HG03175 (cell line): ENCODE results near the gene DLGAP5.

Experiments used
- ATAC-seq: cut with Tn5 transposase; IDR thresholded peaks from one replicate; pipeline ENCODE4 v1.9.1; 2021; ENCODE audit warnings: mild to moderate bottlenecking, moderate library complexity; ENCODE audit not compliant: unreplicated experiment

DLGAP5 gene

GRCh38 chr14:55190906-55191202 is 531 bp downstream of the DLGAP5 start:
- no peak for ATAC-seq

- no peak for ATAC-seq
These were observed 2.6 kb downstream of the DLGAP5 start for GRCh38 chr14:55188686-55189295.

DNA sequence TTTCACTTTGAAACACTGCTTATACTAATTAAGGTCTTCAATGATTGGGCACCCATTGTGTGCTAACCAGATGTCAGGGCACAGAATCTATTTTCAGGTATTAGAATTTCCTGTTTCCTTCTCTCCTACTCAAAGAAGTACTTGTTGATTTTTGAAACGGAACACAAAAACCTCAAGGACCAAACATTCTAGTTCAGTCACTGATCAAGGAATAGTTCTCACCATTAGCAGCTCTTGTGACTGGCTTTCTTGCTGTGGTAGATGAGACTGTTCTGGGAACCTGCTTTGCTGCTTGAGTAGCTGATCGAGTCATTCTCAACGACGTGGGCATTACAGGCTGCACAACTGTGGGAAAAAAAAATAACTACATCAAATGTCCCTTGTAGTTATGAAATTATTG is 11.0 kb downstream of the DLGAP5 start:
- no peak for ATAC-seq

DNA sequence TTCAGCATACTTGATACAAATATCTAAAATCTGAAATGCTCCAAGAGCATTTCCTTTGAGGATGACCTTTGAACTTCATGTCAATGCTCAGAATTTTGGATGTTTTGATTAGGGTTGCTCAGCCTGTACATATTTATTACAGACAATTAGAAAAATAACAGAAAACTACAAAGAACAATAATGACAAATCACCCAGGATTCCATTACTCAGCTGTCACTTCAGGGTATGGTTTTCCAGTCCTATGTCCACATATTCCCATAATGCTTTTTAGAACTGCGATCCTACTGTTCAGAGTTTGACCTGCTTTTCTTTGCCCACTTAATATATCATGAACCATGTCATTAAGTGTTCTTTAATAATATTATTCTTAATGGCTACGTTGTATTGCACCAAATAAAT is 11.4 kb downstream of the DLGAP5 start:
- ATAC-seq, result no peak

DNA sequence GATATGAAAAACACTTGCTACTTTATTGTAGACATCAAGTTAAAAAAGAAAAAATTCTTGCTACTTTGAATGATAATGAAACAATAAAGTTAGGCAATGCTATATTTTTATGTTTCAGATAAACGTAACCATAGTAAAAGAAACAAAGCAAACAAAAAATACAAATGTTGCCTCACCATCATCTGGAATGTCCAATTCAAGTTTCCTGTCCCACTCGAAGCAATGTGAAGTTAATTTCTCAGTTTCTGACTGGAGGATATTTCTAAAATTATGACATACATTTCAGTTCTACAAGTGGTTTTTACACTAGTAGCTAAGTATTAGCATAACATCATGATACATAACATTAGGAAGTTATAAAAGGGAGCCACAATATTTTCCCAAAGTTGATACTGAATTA is 20.9 kb downstream of the DLGAP5 start:
- no peak for ATAC-seq

- ATAC-seq, result no peak
These were observed 30.4 kb downstream of the DLGAP5 start for GRCh38 chr14:55160989-55161388.

- no peak for ATAC-seq
These were observed 33.0 kb downstream of the DLGAP5 start for GRCh38 chr14:55158412-55158811.

GRCh38 chr14:55157080-55157479 is 34.3 kb downstream of the DLGAP5 start:
- ATAC-seq, result no peak

DNA sequence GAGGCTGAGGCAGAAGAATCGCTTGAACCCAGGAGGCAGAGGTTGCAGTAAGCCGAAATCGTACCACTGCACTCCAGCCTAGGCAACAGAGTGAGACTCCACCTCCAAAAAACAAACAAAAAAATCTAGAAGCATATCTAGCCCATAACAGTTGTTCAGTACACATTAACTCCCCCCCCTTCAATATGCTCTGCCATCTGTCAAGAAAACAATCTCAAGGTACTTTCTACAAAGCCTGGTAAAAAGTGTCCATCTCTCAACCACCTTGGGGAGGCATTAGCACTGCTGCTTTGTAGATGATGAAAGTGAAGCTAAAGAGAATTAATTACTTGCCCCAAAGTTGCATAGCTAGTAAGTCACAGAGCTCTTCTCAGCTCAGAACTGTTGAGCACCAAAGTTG is 37.4 kb downstream of the DLGAP5 start:
- ATAC-seq, result no peak

- ATAC-seq, result no peak
These were observed 39.2 kb downstream of the DLGAP5 start for GRCh38 chr14:55152052-55152753.

- no peak for ATAC-seq
These were observed 39.8 kb downstream of the DLGAP5 start for GRCh38 chr14:55151601-55152000.

DNA sequence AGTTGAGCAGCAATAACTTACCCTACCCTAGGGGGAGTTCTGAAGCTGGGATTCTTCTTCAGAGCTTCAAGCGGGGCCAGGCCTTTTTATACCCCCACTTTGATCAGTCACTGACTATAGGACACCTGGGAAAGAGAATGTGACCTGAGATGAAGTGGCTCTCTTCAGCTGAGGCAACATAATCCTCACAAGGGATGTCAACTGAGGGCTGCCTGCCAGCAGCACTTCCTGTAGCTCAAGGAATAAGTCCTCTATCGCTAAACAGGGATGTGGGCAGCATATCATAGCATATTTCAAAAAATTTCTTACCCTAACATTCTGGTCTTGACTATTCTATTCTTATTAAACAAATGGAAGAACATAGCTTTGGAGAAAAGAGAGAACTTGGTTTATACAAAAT is 45.0 kb downstream of the DLGAP5 start:
- ATAC-seq, result no peak

GRCh38 chr14:55142466-55142865 is 48.9 kb downstream of the DLGAP5 start:
- ATAC-seq, result no peak

GRCh38 chr14:55141825-55142224 is 49.6 kb downstream of the DLGAP5 start:
- ATAC-seq, result no peak

DNA sequence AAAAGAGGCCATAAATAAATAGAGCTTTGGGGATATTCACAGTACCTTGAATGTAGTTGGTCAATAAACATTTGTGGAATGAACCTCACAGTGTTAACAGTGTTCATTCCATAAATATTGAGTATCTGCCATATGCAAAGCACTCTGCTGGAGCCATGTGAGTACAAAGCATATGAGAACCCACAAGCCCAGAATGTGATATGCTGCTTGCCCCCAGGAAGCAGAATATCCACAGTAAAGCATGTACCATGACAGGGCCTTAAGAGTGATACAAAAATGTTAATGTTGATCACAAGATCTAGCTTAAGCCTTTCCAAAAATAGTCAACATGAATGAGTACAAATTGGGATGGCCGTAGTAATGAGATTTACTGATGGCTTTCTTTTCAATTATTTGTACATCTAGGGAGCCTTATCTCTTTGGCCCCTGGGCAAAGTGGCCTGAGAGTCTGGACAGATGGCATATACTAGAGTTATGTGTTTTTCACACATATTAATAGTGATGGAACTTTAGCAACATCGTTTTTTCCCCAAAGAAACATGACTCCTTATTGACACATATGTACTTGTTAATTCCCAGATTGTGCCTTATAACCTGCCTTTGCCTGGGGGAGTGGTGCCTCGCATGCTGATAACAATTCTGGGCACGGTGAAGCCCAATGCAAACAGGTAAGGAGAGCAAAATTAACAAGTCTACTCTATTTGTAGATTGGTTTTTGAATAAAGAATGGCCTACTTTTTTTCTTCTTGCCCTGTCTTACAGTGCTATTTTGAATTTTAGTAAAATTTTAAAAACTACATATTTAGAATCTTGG is 51.5 kb downstream of the DLGAP5 start:
- no peak for ATAC-seq

DNA sequence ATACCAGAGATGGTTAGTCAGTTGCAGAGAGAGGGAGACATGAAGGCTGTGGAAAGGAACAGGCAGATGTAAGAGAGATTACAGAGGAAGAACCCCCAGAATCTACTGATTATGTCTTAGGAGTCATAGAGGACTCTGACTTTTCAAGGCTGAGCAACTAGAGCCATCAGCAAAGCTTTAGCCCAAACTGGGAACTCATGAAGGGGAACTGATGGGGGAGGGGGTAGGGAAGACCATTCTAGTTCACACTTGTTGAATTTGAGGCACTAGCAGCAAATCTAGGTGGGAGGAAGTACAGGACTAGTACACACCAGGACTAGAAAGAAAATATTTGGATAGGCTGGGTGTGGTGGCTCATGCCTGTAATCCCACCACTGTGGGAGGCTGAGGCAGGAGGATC is 52.2 kb downstream of the DLGAP5 start:
- no peak for ATAC-seq

DNA sequence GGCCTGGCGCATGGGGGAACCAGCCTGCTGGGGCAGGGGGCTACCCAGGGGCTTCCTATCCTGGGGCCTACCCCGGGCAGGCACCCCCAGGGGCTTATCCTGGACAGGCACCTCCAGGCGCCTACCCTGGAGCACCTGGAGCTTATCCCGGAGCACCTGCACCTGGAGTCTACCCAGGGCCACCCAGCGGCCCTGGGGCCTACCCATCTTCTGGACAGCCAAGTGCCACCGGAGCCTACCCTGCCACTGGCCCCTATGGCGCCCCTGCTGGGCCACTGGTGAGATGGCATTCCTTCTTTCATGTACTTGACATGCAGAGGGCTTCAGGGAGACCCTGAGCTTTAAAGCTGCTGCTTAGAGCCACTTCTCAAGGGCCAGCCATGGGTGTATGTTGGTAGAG is 53.3 kb downstream of the DLGAP5 start:
- ATAC-seq, result no peak

DNA sequence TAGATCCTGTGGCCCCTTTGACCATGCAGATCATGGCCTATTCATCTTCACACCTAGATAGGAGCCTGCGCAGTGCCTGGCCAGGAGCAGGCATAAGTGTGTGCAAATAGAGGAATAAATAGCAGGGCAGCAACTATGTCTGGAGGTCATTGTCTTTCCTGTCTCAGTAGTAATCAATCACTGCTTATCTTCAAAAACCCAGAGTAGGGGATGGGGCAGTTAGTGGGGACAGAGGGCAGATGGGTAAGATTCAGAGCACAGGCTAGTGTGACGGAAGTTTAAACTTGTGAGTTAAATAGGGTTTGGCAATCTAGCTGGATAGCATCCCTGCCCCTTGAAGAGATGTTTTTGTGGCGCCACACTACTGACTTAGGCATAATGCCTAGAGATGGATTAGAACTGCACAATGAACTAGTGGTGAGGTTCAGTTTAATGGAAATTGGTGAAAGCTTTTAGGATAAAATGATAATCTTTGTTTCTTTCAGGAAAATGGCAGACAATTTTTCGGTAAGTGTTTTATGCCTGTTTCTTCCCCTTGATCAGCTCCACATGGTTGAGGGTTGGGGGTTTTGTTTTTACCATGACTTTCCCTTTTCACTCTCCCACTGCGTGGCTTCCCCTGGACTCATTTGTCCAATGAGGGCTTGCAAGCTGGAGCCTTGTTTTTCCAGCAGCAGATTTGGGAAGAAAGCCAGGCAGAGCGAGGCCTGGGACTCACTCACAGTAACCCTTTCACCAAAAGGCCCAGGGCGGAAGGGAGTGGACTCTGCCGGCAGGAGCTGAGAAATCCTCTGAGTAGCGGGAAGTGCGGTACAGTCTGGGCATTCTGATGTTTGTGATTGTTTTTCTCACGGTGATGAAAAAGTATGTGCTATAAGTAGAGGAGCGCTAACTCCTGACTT is 54.2 kb downstream of the DLGAP5 start:
- no peak for ATAC-seq

GRCh38 chr14:55136241-55136640 is 55.1 kb downstream of the DLGAP5 start:
- no peak for ATAC-seq

DNA sequence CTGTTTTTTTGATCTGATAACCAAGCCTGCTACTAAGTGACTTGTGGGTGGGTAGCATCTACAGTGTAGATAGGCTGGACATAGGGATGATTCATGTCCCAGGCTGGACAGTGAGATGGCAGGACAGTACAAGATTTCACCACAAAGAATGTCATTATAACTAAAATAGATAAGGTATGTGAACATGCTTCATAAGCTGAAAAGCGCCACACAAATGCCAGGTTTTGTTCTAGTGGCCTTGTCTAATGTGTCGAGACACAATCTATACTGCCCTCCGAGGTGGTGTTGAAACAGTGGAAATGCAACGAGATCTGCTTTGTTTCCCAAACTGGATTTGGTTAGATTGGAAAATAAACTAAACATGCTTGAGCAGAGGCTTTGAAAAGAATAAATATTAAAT is 58.0 kb downstream of the DLGAP5 start:
- ATAC-seq, result no peak
